HEK293 (cell line): ENCODE results near the gene TIAM2.

Experiments
- BCL11A ChIP-seq: fragments of 450-650 bp; formaldehyde crosslinking; IDR thresholded peaks from 2 replicates; pipeline ENCODE4 v1.5.1; 2016; ENCODE audit warnings: low read depth, missing biosample characterization, missing genetic modification characterization
- CTCF ChIP-seq: fragments of 450-650 bp; formaldehyde crosslinking; IDR thresholded peaks from 2 replicates; pipeline ENCODE4 v1.5.1; 2016; ENCODE audit warnings: missing biosample characterization, missing genetic modification characterization
- REST ChIP-seq: fragments of 450-650 bp; formaldehyde crosslinking; IDR thresholded peaks from 2 replicates; pipeline ENCODE4 v1.5.1; 2016; ENCODE audit warnings: missing biosample characterization, missing genetic modification characterization
- SETDB1 ChIP-seq: IDR thresholded peaks from one replicate; pipeline ENCODE4 v1.6.1; 2017; ENCODE audit warnings: mild to moderate bottlenecking, low read length, moderate library complexity, mixed read lengths; ENCODE audit not compliant: insufficient read length
- ZBTB1 ChIP-seq: fragments of 450-650 bp; formaldehyde crosslinking; IDR thresholded peaks from 2 replicates; pipeline ENCODE4 v1.5.1; 2016; ENCODE audit warnings: missing biosample characterization, missing genetic modification characterization
- ZBTB21 ChIP-seq: fragments of 450-650 bp; formaldehyde crosslinking; IDR thresholded peaks from 2 replicates; pipeline ENCODE4 v1.5.1; 2017; ENCODE audit warnings: missing biosample characterization, missing genetic modification characterization
- ZBTB44 ChIP-seq: fragments of 450-650 bp; IDR thresholded peaks from 2 replicates; pipeline ENCODE4 v1.5.1; 2018; ENCODE audit warnings: missing biosample characterization, mild to moderate bottlenecking, missing genetic modification characterization
- ZNF114 ChIP-seq: fragments of 450-650 bp; formaldehyde crosslinking; IDR thresholded peaks from 2 replicates; pipeline ENCODE4 v1.5.0; 2017; ENCODE audit warnings: missing biosample characterization, missing genetic modification characterization
- ZNF138 ChIP-seq: fragments of 450-650 bp; formaldehyde crosslinking; IDR thresholded peaks from 2 replicates; pipeline ENCODE4 v1.5.1; 2016; ENCODE audit warnings: missing biosample characterization, missing genetic modification characterization, borderline replicate concordance
- ZNF677 ChIP-seq: fragments of 450-650 bp; IDR thresholded peaks from 2 replicates; pipeline ENCODE4 v1.5.0; 2018; ENCODE audit warnings: missing biosample characterization, mild to moderate bottlenecking, missing genetic modification characterization, moderate library complexity
- ZNF776 ChIP-seq: fragments of 450-650 bp; formaldehyde crosslinking; IDR thresholded peaks from 2 replicates; pipeline ENCODE4 v1.5.0; 2017; ENCODE audit warnings: missing biosample characterization, missing genetic modification characterization, borderline replicate concordance
- ZNF843 ChIP-seq: fragments of 450-650 bp; formaldehyde crosslinking; IDR thresholded peaks from 2 replicates; pipeline ENCODE4 v1.5.1; 2016; ENCODE audit warnings: missing biosample characterization, missing genetic modification characterization
- ZSCAN18 ChIP-seq: fragments of 450-650 bp; formaldehyde crosslinking; IDR thresholded peaks from 2 replicates; pipeline ENCODE4 v1.5.1; 2016; ENCODE audit warnings: missing biosample characterization, missing genetic modification characterization

GRCh38 chr6:155259204-155259603 is 264.1 kb downstream of the TIAM2 start:
- TF ChIP-seq ZNF677 (no peak), ZNF114 (no peak), REST (no peak), ZNF843 (no peak), CTCF (no peak), ZBTB1 (no peak), ZNF776 (tag by site-specific recombination) (no peak), SETDB1 (no peak), ZNF138 (tag by site-specific recombination) (no peak), ZBTB44 (tag by site-specific recombination) (no peak), BCL11A (tag by site-specific recombination) (no peak), ZSCAN18 (tag by site-specific recombination) (no peak), ZBTB21 (tag by site-specific recombination) (no peak)
